Measurements from ENCODE around the gene EGLN1. TPM values are rescaled to one million over a fixed set of nuclear protein-coding genes. Genes with fewer than 3 reads are reported as not detected.

The EGLN1 gene
- total RNA-seq, 1 experiment from 2014 or later, result 59.0 TPM

DNA sequence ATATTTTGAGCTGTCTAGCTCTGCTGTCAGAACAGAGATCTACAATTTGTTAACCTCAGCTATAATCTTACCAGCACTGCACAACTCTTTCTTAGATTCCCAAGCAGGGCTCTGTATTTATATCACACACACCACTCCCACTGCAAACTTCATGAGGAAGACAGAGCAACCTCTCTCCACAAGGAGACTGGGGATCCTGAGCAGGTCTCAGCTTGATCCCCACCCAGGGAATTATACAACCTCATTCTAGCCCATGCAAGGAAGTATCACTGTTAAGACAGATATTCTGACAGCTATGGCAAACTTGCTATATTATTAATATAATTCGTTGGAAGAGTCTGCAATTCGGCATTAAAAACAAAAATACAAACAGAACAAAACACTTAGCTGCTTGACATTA is 40.4 kb downstream of the EGLN1 start:
- DNase-seq, result no peak

GRCh38 chr1:231376875-231377549 is 45.1 kb downstream of the EGLN1 start:
- peaks cover 98% of the 10 kb centered on the region for H3K79me2 ChIP-seq (ENCODE audit: low read length)
- H3K9ac ChIP-seq (ENCODE audit: low read length), result no peak overlapping the region
- H3K36me3 ChIP-seq (ENCODE audit: insufficient read depth, low read length), result no peaks in the 10 kb centered on the region
- H3K4me2 ChIP-seq (ENCODE audit: low read depth, low read length, poor library complexity, severe bottlenecking), result no peak overlapping the region
- H3K9me2 ChIP-seq (replicated peaks; ENCODE audit: insufficient read depth, low read length), result no peaks in the 10 kb centered on the region
- no peaks in the 10 kb centered on the region for H3K9me3 ChIP-seq (ENCODE audit: low read length)
- no peak overlapping the region for H3K4me3 ChIP-seq (ENCODE audit: low read length)
- H3K27me3 ChIP-seq (ENCODE audit: low read length), result no peaks in the 10 kb centered on the region
- DNase-seq, result no peak
- H2AFZ ChIP-seq (ENCODE audit: low read length), result no peak overlapping the region
- H3K27ac ChIP-seq (ENCODE audit: low read length), result no peak overlapping the region
- H3K4me1 ChIP-seq (ENCODE audit: low read length), result peaks cover 10% of the 10 kb centered on the region; the same call in 1 of the 2 replicates
- no peaks in the 10 kb centered on the region; the same call in 1 of the 2 replicates for H4K20me1 ChIP-seq (ENCODE audit: insufficient read depth, low read depth, low read length)

More for the DNA sequence above, 40.4 kb downstream of the EGLN1 start:
- Histone ChIP-seq H3K27me3 (ENCODE audit: low read length) (no peaks in the 10 kb centered on the region), H3K27ac (ENCODE audit: low read length) (no peak overlapping the region), H3K4me3 (ENCODE audit: low read length) (no peak overlapping the region), H3K9ac (ENCODE audit: low read length) (no peak overlapping the region), H3K9me3 (ENCODE audit: low read length) (no peaks in the 10 kb centered on the region), H2AFZ (ENCODE audit: low read length) (no peak overlapping the region), H3K4me2 (ENCODE audit: low read depth, low read length, poor library complexity, severe bottlenecking) (no peak overlapping the region), H3K4me1 (ENCODE audit: low read length) (peaks cover 19% of the 10 kb centered on the region), H3K79me2 (ENCODE audit: low read length) (peaks cover 99% of the 10 kb centered on the region), H3K9me2 (replicated peaks; ENCODE audit: insufficient read depth, low read length) (no peaks in the 10 kb centered on the region), H3K36me3 (ENCODE audit: insufficient read depth, low read length) (no peaks in the 10 kb centered on the region), H4K20me1 (ENCODE audit: insufficient read depth, low read depth, low read length) (no peaks in the 10 kb centered on the region)

- H3K79me2 ChIP-seq (ENCODE audit: low read length), result peaks cover 98% of the 10 kb centered on the region
- no peaks in the 10 kb centered on the region for H3K9me3 ChIP-seq (ENCODE audit: low read length)
- peaks cover 8% of the 10 kb centered on the region; the same call in 1 of the 2 replicates for H3K4me1 ChIP-seq (ENCODE audit: low read length)
- DNase-seq, result no peak
- no peak overlapping the region for H3K9ac ChIP-seq (ENCODE audit: low read length)
- no peak overlapping the region for H3K4me2 ChIP-seq (ENCODE audit: low read depth, low read length, poor library complexity, severe bottlenecking)
- no peak overlapping the region for H2AFZ ChIP-seq (ENCODE audit: low read length)
- H3K36me3 ChIP-seq (ENCODE audit: insufficient read depth, low read length), result no peaks in the 10 kb centered on the region
- no peaks in the 10 kb centered on the region; the same call in 1 of the 2 replicates for H4K20me1 ChIP-seq (ENCODE audit: insufficient read depth, low read depth, low read length)
- no peak overlapping the region for H3K4me3 ChIP-seq (ENCODE audit: low read length)
- no peak overlapping the region for H3K27ac ChIP-seq (ENCODE audit: low read length)
- no peaks in the 10 kb centered on the region for H3K27me3 ChIP-seq (ENCODE audit: low read length)
- no peaks in the 10 kb centered on the region for H3K9me2 ChIP-seq (replicated peaks; ENCODE audit: insufficient read depth, low read length)
These were observed 46.0 kb downstream of the EGLN1 start for GRCh38 chr1:231376101-231376500.

GRCh38 chr1:231374394-231374793 is 47.7 kb downstream of the EGLN1 start:
- no peaks in the 10 kb centered on the region; the same call in 1 of the 2 replicates for H4K20me1 ChIP-seq (ENCODE audit: insufficient read depth, low read depth, low read length)
- no peak overlapping the region for H3K4me2 ChIP-seq (ENCODE audit: low read depth, low read length, poor library complexity, severe bottlenecking)
- DNase-seq, result no peak
- H3K9ac ChIP-seq (ENCODE audit: low read length), result no peak overlapping the region
- no peak overlapping the region for H2AFZ ChIP-seq (ENCODE audit: low read length)
- no peaks in the 10 kb centered on the region for H3K9me3 ChIP-seq (ENCODE audit: low read length)
- H3K79me2 ChIP-seq (ENCODE audit: low read length), result peaks cover 95% of the 10 kb centered on the region
- peaks cover 8% of the 10 kb centered on the region; the same call in 1 of the 2 replicates for H3K4me1 ChIP-seq (ENCODE audit: low read length)
- H3K27ac ChIP-seq (ENCODE audit: low read length), result no peak overlapping the region
- H3K27me3 ChIP-seq (ENCODE audit: low read length), result no peaks in the 10 kb centered on the region
- H3K4me3 ChIP-seq (ENCODE audit: low read length), result no peak overlapping the region
- no peaks in the 10 kb centered on the region for H3K9me2 ChIP-seq (replicated peaks; ENCODE audit: insufficient read depth, low read length)
- 0 out of 2 replicates have a peak, but pooled peaks cover 4% of the 10 kb centered on the region for H3K36me3 ChIP-seq (ENCODE audit: insufficient read depth, low read length)

GRCh38 chr1:231372501-231372900 is 49.6 kb downstream of the EGLN1 start:
- no peak overlapping the region for H3K27ac ChIP-seq (ENCODE audit: low read length)

DNA sequence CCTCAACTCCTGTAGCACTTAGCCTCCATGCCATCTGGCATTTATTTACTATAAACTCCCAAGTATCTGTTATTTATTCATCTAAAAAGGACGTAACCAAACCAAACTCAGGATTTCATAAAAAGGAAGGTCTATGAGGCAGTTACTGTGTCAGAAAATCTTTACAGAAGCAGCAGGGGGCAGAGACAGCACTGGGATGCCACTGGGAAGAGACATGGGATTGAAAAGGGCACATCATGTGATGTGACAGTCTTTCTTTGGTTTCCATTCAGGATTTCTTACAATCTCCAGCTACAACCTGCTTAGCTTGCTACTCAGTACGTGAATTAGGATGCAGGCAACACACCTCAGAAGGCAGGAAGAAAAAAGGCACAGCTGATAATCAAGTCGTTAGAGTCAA is 52.8 kb downstream of the EGLN1 start:
- H3K27ac ChIP-seq (ENCODE audit: low read length), result no peak overlapping the region
- H3K27me3 ChIP-seq (ENCODE audit: low read length), result no peaks in the 10 kb centered on the region
- no peak overlapping the region for H3K4me2 ChIP-seq (ENCODE audit: low read depth, low read length, poor library complexity, severe bottlenecking)
- H2AFZ ChIP-seq (ENCODE audit: low read length), result no peak overlapping the region
- no peaks in the 10 kb centered on the region; the same call in 1 of the 2 replicates for H4K20me1 ChIP-seq (ENCODE audit: insufficient read depth, low read depth, low read length)
- peaks cover 21% of the 10 kb centered on the region; the same call in 1 of the 2 replicates for H3K36me3 ChIP-seq (ENCODE audit: insufficient read depth, low read length)
- H3K9me2 ChIP-seq (replicated peaks; ENCODE audit: insufficient read depth, low read length), result no peaks in the 10 kb centered on the region
- H3K4me3 ChIP-seq (ENCODE audit: low read length), result no peak overlapping the region
- H3K4me1 ChIP-seq (ENCODE audit: low read length), result peaks cover 8% of the 10 kb centered on the region; the same call in 1 of the 2 replicates
- DNase-seq, result no peak
- peaks cover 87% of the 10 kb centered on the region for H3K79me2 ChIP-seq (ENCODE audit: low read length)
- no peak overlapping the region for H3K9ac ChIP-seq (ENCODE audit: low read length)
- no peaks in the 10 kb centered on the region for H3K9me3 ChIP-seq (ENCODE audit: low read length)

More at GRCh38 chr1:231372501-231372900, 49.6 kb downstream of the EGLN1 start:
- Histone ChIP-seq H3K4me3 (ENCODE audit: low read length) (no peak overlapping the region), H3K27me3 (ENCODE audit: low read length) (no peaks in the 10 kb centered on the region), H3K9me2 (replicated peaks; ENCODE audit: insufficient read depth, low read length) (no peaks in the 10 kb centered on the region), H2AFZ (ENCODE audit: low read length) (no peak overlapping the region), H3K9ac (ENCODE audit: low read length) (no peak overlapping the region), H3K9me3 (ENCODE audit: low read length) (no peaks in the 10 kb centered on the region), H3K4me1 (ENCODE audit: low read length) (peaks cover 8% of the 10 kb centered on the region; the same call in 1 of the 2 replicates), H3K36me3 (ENCODE audit: insufficient read depth, low read length) (0 out of 2 replicates have a peak, but pooled peaks cover 4% of the 10 kb centered on the region), H3K79me2 (ENCODE audit: low read length) (peaks cover 95% of the 10 kb centered on the region), H4K20me1 (ENCODE audit: insufficient read depth, low read depth, low read length) (no peaks in the 10 kb centered on the region; the same call in 1 of the 2 replicates), H3K4me2 (ENCODE audit: low read depth, low read length, poor library complexity, severe bottlenecking) (no peak overlapping the region)
- no peak for DNase-seq

- no peak overlapping the region for H3K4me2 ChIP-seq (ENCODE audit: low read depth, low read length, poor library complexity, severe bottlenecking)
- H3K9me3 ChIP-seq (ENCODE audit: low read length), result no peaks in the 10 kb centered on the region
- H2AFZ ChIP-seq (ENCODE audit: low read length), result no peak overlapping the region
- H3K79me2 ChIP-seq (ENCODE audit: low read length), result peaks cover 75% of the 10 kb centered on the region
- H3K27me3 ChIP-seq (ENCODE audit: low read length), result no peaks in the 10 kb centered on the region
- no peak overlapping the region for H3K4me3 ChIP-seq (ENCODE audit: low read length)
- H3K36me3 ChIP-seq (ENCODE audit: insufficient read depth, low read length), result peaks cover 29% of the 10 kb centered on the region; the same call in 1 of the 2 replicates
- H3K4me1 ChIP-seq (ENCODE audit: low read length), result no peaks in the 10 kb centered on the region
- H3K9me2 ChIP-seq (replicated peaks; ENCODE audit: insufficient read depth, low read length), result no peaks in the 10 kb centered on the region
- H3K27ac ChIP-seq (ENCODE audit: low read length), result no peak overlapping the region
- DNase-seq, result no peak
- no peaks in the 10 kb centered on the region for H4K20me1 ChIP-seq (ENCODE audit: insufficient read depth, low read depth, low read length)
- H3K9ac ChIP-seq (ENCODE audit: low read length), result no peak overlapping the region
These were observed 57.9 kb downstream of the EGLN1 start for GRCh38 chr1:231364192-231364591.

DNA sequence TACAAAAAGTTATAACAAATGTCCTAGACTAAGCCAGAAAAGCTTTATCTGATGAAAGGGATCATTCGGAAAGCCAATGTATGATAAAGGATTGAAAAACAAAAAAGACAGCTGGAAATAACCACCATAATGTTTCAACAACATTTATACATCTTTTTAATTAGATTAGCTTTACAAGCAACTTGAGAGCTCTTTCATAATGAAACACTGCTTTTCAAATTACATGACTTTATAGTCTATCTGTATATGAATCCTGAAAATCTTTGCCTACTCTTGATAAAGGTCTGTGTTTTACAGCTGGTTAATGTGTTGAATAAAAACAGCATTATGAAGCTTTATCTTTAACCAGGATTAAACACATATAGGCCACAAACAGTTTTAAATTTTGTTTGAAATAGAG is 58.5 kb downstream of the EGLN1 start:
- no peaks in the 10 kb centered on the region for H3K9me2 ChIP-seq (replicated peaks; ENCODE audit: insufficient read depth, low read length)
- no peak overlapping the region for H3K27ac ChIP-seq (ENCODE audit: low read length)
- no peak overlapping the region for H2AFZ ChIP-seq (ENCODE audit: low read length)
- no peaks in the 10 kb centered on the region for H3K27me3 ChIP-seq (ENCODE audit: low read length)
- no peaks in the 10 kb centered on the region for H3K4me1 ChIP-seq (ENCODE audit: low read length)
- no peak overlapping the region for H3K4me3 ChIP-seq (ENCODE audit: low read length)
- no peaks in the 10 kb centered on the region for H3K9me3 ChIP-seq (ENCODE audit: low read length)
- H3K4me2 ChIP-seq (ENCODE audit: low read depth, low read length, poor library complexity, severe bottlenecking), result no peak overlapping the region
- no peak overlapping the region for H3K9ac ChIP-seq (ENCODE audit: low read length)
- H3K36me3 ChIP-seq (ENCODE audit: insufficient read depth, low read length), result peaks cover 29% of the 10 kb centered on the region; the same call in 1 of the 2 replicates
- peaks cover 70% of the 10 kb centered on the region for H3K79me2 ChIP-seq (ENCODE audit: low read length)
- no peaks in the 10 kb centered on the region for H4K20me1 ChIP-seq (ENCODE audit: insufficient read depth, low read depth, low read length)
- DNase-seq, result no peak

All from Karpas-422 (cell line).